NT2/D1 (cell line): ENCODE measurements around the gene TMEM86A.
"Not testable (repeated sequence)": the region's sequence is repeated elsewhere in the genome, so short reads cannot be mapped to it uniquely, and the experiment has no call there.

Source experiments
- DNase-seq: peaks from one replicate; pipeline ENCODE4 v3.0.0-alpha.2; 2011; ENCODE audit warnings: low read depth, low spot score
- H3K27me3 ChIP-seq: 2 replicates; pipeline ENCODE4 v1.6.0; 2011; ENCODE audit warnings: mild to moderate bottlenecking; ENCODE audit not compliant: insufficient read length, insufficient read depth
- H3K36me3 ChIP-seq: 2 replicates; pipeline ENCODE4 v1.6.1; 2011; ENCODE audit warnings: mild to moderate bottlenecking, low read length, mixed read lengths; ENCODE audit not compliant: insufficient read depth, insufficient read length
- H3K4me1 ChIP-seq: 2 replicates; pipeline ENCODE4 v1.5.1; 2011; ENCODE audit not compliant: insufficient read depth, insufficient read length
- H3K4me3 ChIP-seq: 2 replicates; pipeline ENCODE4 v1.5.1; 2011; ENCODE audit warnings: low read depth; ENCODE audit not compliant: insufficient read length
- H3K9ac ChIP-seq: 2 replicates; pipeline ENCODE4 v1.6.0; 2011; ENCODE audit warnings: low read depth; ENCODE audit not compliant: insufficient read length
- H3K9me3 ChIP-seq: 2 replicates; pipeline ENCODE4 v1.5.1; 2011; ENCODE audit warnings: mild to moderate bottlenecking, low read length; ENCODE audit not compliant: insufficient read depth
- SUZ12 ChIP-seq: IDR thresholded peaks from 2 replicates; pipeline ENCODE4 v1.6.1; 2011; ENCODE audit not compliant: insufficient read length, insufficient read depth; ENCODE audit errors: extremely low read depth
- YY1 ChIP-seq: IDR thresholded peaks from 2 replicates; pipeline ENCODE4 v1.6.1; 2011; ENCODE audit not compliant: insufficient read length, insufficient read depth
- ZNF274 ChIP-seq: IDR thresholded peaks from 2 replicates; pipeline ENCODE4 v1.6.1; 2011; ENCODE audit warnings: mild to moderate bottlenecking, low read depth, low read length

TMEM86A gene, protein sequence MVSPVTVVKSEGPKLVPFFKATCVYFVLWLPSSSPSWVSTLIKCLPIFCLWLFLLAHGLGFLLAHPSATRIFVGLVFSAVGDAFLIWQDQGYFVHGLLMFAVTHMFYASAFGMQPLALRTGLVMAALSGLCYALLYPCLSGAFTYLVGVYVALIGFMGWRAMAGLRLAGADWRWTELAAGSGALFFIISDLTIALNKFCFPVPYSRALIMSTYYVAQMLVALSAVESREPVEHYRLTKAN

GRCh38 chr11:18698341-18699268 lies at the start of gene TMEM86A:
Gene TMEM86A, plus strand, starts transcription at chr11:18698779. Its CDS starts 108 bp downstream, at chr11:18698887.
- DNase-seq, result peak; percentile 55
- peak within 1 kb of the TSS; percentile 42 for H3K9ac ChIP-seq
- H3K4me3 ChIP-seq, result peak within 1 kb of the TSS; percentile 40
- peaks cover 22% of the 10 kb centered on the region for H3K27me3 ChIP-seq
- no peaks in the 10 kb centered on the region for H3K4me1 ChIP-seq
- H3K36me3 ChIP-seq, result no peaks in the 10 kb centered on the region
- TF ChIP-seq ZNF274, result no peak
- TF ChIP-seq YY1, result no peak
- no peak for TF ChIP-seq SUZ12
- H3K9me3 ChIP-seq, result no peaks in the 10 kb centered on the region

GRCh38 chr11:18650353-18650752 lies 48.2 kb upstream of the TMEM86A start:
- Histone ChIP-seq H3K9me3 (no peaks in the 10 kb centered on the region), H3K27me3 (no peaks in the 10 kb centered on the region), H3K4me3 (no peak overlapping the region), H3K36me3 (no peaks in the 10 kb centered on the region), H3K4me1 (no peaks in the 10 kb centered on the region), H3K9ac (no peak overlapping the region)
- DNase-seq, result no peak
- TF ChIP-seq YY1 (no peak), SUZ12 (no peak)

DNA sequence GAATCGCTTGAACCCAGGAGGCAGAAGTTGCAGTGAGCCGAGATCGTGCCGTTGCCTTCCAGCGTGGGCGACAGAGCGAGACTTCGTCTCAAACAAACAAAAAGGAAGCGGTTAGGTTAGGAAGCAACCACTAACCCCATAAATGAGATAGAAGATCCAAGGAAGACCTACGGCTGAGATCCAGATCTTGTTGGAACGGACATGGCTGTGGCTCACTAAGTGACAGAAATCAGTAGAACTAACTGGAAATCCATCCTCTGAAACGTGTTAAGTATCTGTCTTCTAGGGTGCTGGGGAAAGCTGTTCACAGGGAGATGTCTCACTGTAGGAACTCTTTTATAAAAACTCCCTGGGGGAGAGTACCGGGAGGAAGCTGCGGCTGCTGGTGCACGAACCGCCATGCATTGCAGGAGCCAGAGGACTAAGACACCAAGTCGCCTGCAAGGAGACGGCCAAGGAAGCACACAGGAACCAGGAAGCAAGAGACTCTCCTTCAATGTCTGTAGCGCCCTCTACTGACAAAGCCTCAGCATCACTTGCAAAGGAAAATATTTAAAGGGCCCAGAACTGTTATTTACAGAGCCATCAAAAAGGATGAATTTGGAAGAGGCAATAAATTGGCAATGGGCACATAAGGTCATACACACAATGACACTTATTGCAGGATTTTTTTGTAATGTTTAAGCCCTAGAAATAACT lies 47.6 kb upstream of the TMEM86A start:
- Histone ChIP-seq H3K36me3 (no peaks in the 10 kb centered on the region), H3K27me3 (no peaks in the 10 kb centered on the region), H3K9me3 (no peaks in the 10 kb centered on the region), H3K4me1 (no peaks in the 10 kb centered on the region), H3K9ac (no peak overlapping the region), H3K4me3 (no peak overlapping the region)
- peak; percentile 43 for DNase-seq
- no peak for TF ChIP-seq ZNF274
- no peak for TF ChIP-seq YY1
- TF ChIP-seq SUZ12, result no peak

DNA sequence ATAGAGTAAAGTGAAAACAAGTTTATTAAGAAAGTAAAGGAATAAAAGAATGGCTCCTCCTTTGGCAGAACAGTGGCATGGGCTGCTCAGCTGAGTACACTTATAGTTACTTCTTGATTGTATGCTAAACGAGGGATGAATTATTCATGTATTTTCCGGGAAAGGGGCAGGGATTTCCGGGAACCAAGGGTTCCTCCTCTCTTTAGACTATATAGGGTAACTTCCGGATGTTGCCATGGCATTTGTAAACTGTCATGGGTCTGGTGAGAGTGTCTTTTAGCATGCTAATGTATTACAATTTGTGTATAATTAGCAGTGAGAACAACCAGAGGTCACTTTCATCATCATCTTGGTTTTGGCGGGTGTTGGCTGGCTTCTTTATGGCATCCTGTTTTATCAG lies 40.9 kb upstream of the TMEM86A start:
- H3K36me3 ChIP-seq, result no peaks in the 10 kb centered on the region
- H3K27me3 ChIP-seq, result no peaks in the 10 kb centered on the region
- DNase-seq, result no peak
- no peaks in the 10 kb centered on the region for H3K4me1 ChIP-seq
- H3K9me3 ChIP-seq, result peaks cover 10% of the 10 kb centered on the region; the same call in 1 of the 2 replicates
- no peak overlapping the region for H3K4me3 ChIP-seq
- no peak overlapping the region for H3K9ac ChIP-seq
- TF ChIP-seq ZNF274 (no peak), YY1 (no peak), SUZ12 (no peak)

DNA sequence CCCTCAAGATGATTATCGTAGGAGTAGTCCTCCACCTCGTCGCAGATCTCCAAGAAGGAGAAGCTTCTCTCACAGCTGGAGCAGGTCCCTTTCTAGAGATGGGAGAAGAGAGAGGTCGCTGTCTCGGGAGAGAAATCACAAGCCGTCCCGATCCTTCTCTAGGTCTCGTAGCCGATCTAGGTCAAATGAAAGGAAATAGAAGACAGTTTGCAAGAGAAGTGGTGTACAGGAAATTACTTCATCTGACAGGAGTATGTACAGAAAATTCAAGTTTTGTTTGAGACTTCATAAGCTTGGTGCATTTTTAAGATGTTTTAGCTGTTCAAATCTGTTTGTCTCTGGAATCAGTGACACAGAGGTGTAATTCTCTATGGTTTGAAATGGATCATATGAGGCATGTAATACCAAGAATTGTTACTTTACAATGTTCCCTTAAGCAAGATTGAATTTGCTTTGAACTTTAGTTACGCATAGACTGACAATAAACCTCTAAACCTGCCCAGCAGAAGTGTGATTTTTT lies 33.2 kb upstream of the TMEM86A start:
- not testable (repeated sequence) for H3K9ac ChIP-seq, DNase-seq, H3K4me3 ChIP-seq, H3K27me3 ChIP-seq, H3K36me3 ChIP-seq, H3K9me3 ChIP-seq, H3K4me1 ChIP-seq

DNA sequence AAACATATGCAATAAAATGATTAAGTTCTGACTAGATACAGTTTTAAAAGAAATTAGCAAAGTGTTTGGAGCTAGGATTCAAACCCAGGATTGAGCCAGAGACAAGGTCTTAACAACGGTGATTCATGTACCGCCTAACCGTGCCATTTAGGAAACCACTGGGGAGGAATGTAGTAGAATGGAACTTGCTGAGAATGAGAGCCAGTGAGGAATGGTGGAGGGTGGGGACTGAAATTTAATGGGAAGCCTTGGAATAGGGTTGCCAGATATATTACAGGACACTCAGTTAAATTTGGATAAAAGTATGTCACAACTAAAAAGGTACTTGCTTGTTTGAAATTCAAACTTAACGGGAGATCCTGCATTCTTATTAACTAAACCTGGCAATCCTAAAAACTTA lies 30.4 kb upstream of the TMEM86A start:
- no peaks in the 10 kb centered on the region for H3K9me3 ChIP-seq
- H3K4me3 ChIP-seq, result no peak overlapping the region
- H3K27me3 ChIP-seq, result no peaks in the 10 kb centered on the region
- no peak overlapping the region for H3K9ac ChIP-seq
- H3K36me3 ChIP-seq, result no peaks in the 10 kb centered on the region
- H3K4me1 ChIP-seq, result no peaks in the 10 kb centered on the region
- TF ChIP-seq SUZ12 (no peak), ZNF274 (no peak), YY1 (no peak)
- no peak for DNase-seq

DNA sequence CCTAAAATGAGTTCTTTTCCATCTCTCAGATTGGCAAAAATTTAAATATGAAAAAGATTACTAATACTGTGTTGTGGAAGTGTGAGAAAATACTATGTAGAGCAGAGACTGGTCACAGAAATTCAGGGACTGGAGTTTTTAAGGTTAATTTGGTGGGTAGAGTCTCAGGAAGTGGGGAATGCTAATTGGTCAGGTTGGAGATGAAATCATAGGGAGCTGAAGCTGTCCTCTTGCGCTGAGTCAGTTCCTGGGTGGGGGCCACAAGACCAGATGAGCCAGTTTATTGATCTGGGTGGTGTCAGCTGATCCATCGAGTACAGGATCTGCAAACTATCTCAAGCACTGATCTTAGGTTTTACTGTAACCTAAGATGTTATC lies 29.4 kb upstream of the TMEM86A start:
- Histone ChIP-seq H3K9me3 (no peaks in the 10 kb centered on the region), H3K9ac (no peak overlapping the region), H3K36me3 (no peaks in the 10 kb centered on the region), H3K27me3 (no peaks in the 10 kb centered on the region), H3K4me3 (no peak overlapping the region), H3K4me1 (no peaks in the 10 kb centered on the region)
- no peak for DNase-seq
- no peak for TF ChIP-seq ZNF274
- TF ChIP-seq SUZ12, result no peak
